Endometrium (tissue), 2 donors: ENCODE results near the gene SLC36A3.

Experiments
- FAIRE-seq: peaks from 2 replicates; lab custom pipeline; 2012; peaks lifted over from hg19 to GRCh38; lab: Jason Lieb, UNC
- donor health status: control.
- donor health status: control.

Gene SLC36A3

GRCh38 chr5:151298063-151298855 lies 5.3 kb downstream of the SLC36A3 start:
- FAIRE-seq = no peak

GRCh38 chr5:151296974-151297373 lies 6.6 kb downstream of the SLC36A3 start:
- FAIRE-seq = no peak

- FAIRE-seq = no peak
These were observed 7.1 kb downstream of the SLC36A3 start for GRCh38 chr5:151296478-151296830.

- no peak for FAIRE-seq
These were observed 7.6 kb downstream of the SLC36A3 start for GRCh38 chr5:151295791-151296477.

- no peak for FAIRE-seq
These were observed 8.4 kb downstream of the SLC36A3 start for GRCh38 chr5:151295138-151295537.

- no peak for FAIRE-seq
These were observed 9.9 kb downstream of the SLC36A3 start for GRCh38 chr5:151293624-151294023.

GRCh38 chr5:151288180-151288579 lies 15.4 kb downstream of the SLC36A3 start:
- FAIRE-seq = no peak

GRCh38 chr5:151286246-151286645 lies 17.3 kb downstream of the SLC36A3 start:
- FAIRE-seq = no peak

GRCh38 chr5:151285683-151286082 lies 17.9 kb downstream of the SLC36A3 start:
- no peak for FAIRE-seq

- no peak for FAIRE-seq
These were observed 19.1 kb downstream of the SLC36A3 start for GRCh38 chr5:151284392-151284967.

GRCh38 chr5:151283120-151283825 lies 20.3 kb downstream of the SLC36A3 start:
- no peak for FAIRE-seq

- FAIRE-seq = no peak
These were observed 22.4 kb downstream of the SLC36A3 start for GRCh38 chr5:151281001-151281639.

- FAIRE-seq = no peak
These were observed 23.1 kb downstream of the SLC36A3 start for GRCh38 chr5:151280443-151280842.

GRCh38 chr5:151278845-151279244 lies 24.7 kb downstream of the SLC36A3 start:
- no peak for FAIRE-seq

GRCh38 chr5:151275803-151276202 lies 27.8 kb downstream of the SLC36A3 start:
- no peak for FAIRE-seq

- no peak for FAIRE-seq
These were observed 28.9 kb downstream of the SLC36A3 start for GRCh38 chr5:151274666-151275065.

- no peak for FAIRE-seq
These were observed 32.2 kb downstream of the SLC36A3 start for GRCh38 chr5:151271336-151271735.

- FAIRE-seq = no peak
These were observed 33.0 kb downstream of the SLC36A3 start for GRCh38 chr5:151270599-151270998.

GRCh38 chr5:151267491-151268260 lies 35.9 kb downstream of the SLC36A3 start:
- no peak for FAIRE-seq

GRCh38 chr5:151264113-151264512 lies 39.5 kb downstream of the SLC36A3 start:
- no peak for FAIRE-seq

GRCh38 chr5:151262532-151262931 lies 41.0 kb downstream of the SLC36A3 start:
- no peak for FAIRE-seq
